HFFc6 (cell line): ENCODE measurements around the gene SYMPK. TPM values are rescaled to one million over a fixed set of nuclear protein-coding genes. Genes with fewer than 3 reads are reported as not detected.
A peak's percentile ranks its signal among the peaks of the same experiment; 100 is the strongest.
"Not testable (repeated sequence)": the region's sequence is repeated elsewhere in the genome, so short reads cannot be mapped to it uniquely, and the experiment has no call there.

Experiments used
- DNase-seq: peaks from one replicate; pipeline ENCODE4 v3.0.0-alpha.2; 2018
- H3K27ac Mint-ChIP-seq: 2 replicates; pipeline ENCODE4 v1.8.0; 2020; ENCODE audit warnings: mild to moderate bottlenecking, mixed read lengths
- H3K27me3 Mint-ChIP-seq: 2 replicates; pipeline ENCODE4 v1.8.0; 2021; ENCODE audit warnings: mild to moderate bottlenecking, moderate library complexity, mixed read lengths; ENCODE audit not compliant: insufficient read depth
- H3K36me3 Mint-ChIP-seq: 2 replicates; pipeline ENCODE4 v1.8.0; 2021; ENCODE audit warnings: low read depth, mixed read lengths
- H3K4me1 Mint-ChIP-seq: 2 replicates; pipeline ENCODE4 v1.8.0; 2020; ENCODE audit warnings: low read depth, mixed read lengths
- H3K4me3 Mint-ChIP-seq: 2 replicates; pipeline ENCODE4 v1.8.0; 2020; ENCODE audit warnings: mild to moderate bottlenecking, moderate library complexity, mixed read lengths
- H3K9me3 Mint-ChIP-seq: 2 replicates; pipeline ENCODE4 v1.8.0; 2020; ENCODE audit warnings: mild to moderate bottlenecking, mixed read lengths
- total RNA-seq, 6 experiments: library from RNA; stranded (reverse); fragmentation: NEBNext Ultra II Directional; extraction: Animal tissue kit (Norgen Biotek cat#: 25700); gene quantifications; 2 replicates in 1 of 6; 3 replicates in 5 of 6; pipeline ENCODE4 v1.2.3, GENCODE V29; 2021
- TF ChIP-seq, protein P1 (sequence below): fragments of 200-600 bp; sonication (generic); IDR thresholded peaks from 2 replicates; pipeline ENCODE4 v1.5.0; 2021; ENCODE audit warnings: antibody characterized with exemption, mild to moderate bottlenecking

Gene SYMPK
- total RNA-seq, 6 experiments from 2014 or later, result 59.6 to 74.8 (median 66.0) TPM

DNA sequence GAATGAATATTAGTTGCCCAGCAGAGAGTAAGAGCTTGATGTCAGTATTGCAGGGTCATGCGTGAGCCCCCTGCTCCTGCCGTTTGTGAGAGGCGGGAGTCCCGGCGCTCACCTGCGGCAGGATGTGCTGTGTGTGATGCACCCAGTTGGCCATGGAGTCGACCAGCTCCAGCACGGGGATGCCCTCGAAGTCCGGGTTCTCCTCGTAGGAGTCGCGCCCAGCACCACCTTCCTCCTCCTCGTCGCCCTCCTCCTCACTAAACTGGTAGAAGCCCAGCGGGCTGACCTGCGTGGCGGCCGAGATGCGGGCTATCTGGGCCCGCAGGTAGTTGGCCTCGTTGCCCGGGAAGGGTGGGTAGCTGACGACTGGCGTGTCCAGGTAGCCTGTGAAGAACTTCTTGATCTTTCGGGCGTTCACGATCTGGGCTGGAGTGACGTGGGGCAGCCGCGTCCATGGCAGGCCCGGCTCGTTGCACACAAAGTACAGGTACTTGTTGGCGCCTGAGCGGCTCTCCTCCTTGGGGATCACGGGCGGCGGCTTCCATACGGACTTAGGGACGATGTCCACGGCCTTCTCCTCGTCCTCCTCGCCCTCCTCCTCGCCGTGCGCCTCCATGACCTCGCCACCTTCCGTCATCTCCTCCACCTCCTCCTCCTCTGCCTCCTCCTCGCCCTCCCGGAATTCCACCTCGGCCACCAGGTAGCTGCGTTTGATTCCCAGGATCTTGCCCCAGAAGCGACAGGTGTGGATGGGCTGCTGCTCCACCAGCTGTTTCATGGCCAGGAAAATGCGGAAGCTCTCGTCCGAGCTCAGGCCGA, 58.6 kb downstream of the SYMPK start:
- DNase-seq, result no peak
- Mint-ChIP-seq H3K27me3 (peaks cover 3% of the 10 kb centered on the region; the same call in 1 of the 2 replicates), H3K4me1 (peaks cover 31% of the 10 kb centered on the region), H3K9me3 (peaks cover 5% of the 10 kb centered on the region; the same call in 1 of the 2 replicates), H3K36me3 (0 out of 2 replicates have a peak, but pooled peaks cover 6% of the 10 kb centered on the region), H3K4me3 (no peak overlapping the region), H3K27ac (no peak overlapping the region)
- TF ChIP-seq, protein P1, sequence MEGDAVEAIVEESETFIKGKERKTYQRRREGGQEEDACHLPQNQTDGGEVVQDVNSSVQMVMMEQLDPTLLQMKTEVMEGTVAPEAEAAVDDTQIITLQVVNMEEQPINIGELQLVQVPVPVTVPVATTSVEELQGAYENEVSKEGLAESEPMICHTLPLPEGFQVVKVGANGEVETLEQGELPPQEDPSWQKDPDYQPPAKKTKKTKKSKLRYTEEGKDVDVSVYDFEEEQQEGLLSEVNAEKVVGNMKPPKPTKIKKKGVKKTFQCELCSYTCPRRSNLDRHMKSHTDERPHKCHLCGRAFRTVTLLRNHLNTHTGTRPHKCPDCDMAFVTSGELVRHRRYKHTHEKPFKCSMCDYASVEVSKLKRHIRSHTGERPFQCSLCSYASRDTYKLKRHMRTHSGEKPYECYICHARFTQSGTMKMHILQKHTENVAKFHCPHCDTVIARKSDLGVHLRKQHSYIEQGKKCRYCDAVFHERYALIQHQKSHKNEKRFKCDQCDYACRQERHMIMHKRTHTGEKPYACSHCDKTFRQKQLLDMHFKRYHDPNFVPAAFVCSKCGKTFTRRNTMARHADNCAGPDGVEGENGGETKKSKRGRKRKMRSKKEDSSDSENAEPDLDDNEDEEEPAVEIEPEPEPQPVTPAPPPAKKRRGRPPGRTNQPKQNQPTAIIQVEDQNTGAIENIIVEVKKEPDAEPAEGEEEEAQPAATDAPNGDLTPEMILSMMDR, result no peak

GRCh38 chr19:45801603-45802175, 61.3 kb downstream of the SYMPK start:
- TF ChIP-seq, protein P1, result no peak
- Mint-ChIP-seq H3K4me3 (no peak overlapping the region), H3K27ac (no peak overlapping the region), H3K4me1 (peaks cover 35% of the 10 kb centered on the region), H3K27me3 (peaks cover 3% of the 10 kb centered on the region; the same call in 1 of the 2 replicates), H3K9me3 (peaks cover 5% of the 10 kb centered on the region; the same call in 1 of the 2 replicates), H3K36me3 (0 out of 2 replicates have a peak, but pooled peaks cover 6% of the 10 kb centered on the region)
- no peak for DNase-seq

DNA sequence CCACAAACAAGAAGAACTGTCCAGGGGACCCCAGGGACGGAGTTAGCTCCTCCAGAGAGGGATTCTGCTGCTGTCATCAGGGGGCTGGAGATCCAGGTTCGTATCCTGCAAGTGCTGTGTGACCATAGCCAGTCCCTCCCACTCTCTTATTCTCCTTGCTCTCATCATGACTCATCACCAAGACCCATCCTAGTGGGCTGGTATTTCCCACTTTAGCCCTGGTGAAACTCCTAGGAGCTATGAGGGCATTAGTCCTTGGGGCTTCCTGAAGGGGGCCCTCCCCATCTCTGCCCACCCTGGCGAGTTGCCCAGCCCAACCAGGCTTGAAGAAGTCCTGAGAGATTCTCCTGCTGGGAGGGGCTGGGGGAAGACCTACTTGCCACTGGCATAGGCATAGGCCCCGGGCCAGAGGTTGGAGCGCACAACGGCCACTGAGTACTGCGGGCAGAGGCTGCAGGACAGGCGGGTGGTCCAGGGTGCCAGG, 62.8 kb downstream of the SYMPK start:
- no peak overlapping the region for H3K4me3 Mint-ChIP-seq
- H3K4me1 Mint-ChIP-seq, result peaks cover 24% of the 10 kb centered on the region
- H3K36me3 Mint-ChIP-seq, result no peaks in the 10 kb centered on the region
- DNase-seq, result peak; percentile 43
- TF ChIP-seq, protein P1, result no peak
- H3K27ac Mint-ChIP-seq, result peak overlapping the region; percentile 9; the same call in 1 of the 2 replicates
- H3K9me3 Mint-ChIP-seq, result no peaks in the 10 kb centered on the region
- H3K27me3 Mint-ChIP-seq, result peaks cover 3% of the 10 kb centered on the region; the same call in 1 of the 2 replicates

DNA sequence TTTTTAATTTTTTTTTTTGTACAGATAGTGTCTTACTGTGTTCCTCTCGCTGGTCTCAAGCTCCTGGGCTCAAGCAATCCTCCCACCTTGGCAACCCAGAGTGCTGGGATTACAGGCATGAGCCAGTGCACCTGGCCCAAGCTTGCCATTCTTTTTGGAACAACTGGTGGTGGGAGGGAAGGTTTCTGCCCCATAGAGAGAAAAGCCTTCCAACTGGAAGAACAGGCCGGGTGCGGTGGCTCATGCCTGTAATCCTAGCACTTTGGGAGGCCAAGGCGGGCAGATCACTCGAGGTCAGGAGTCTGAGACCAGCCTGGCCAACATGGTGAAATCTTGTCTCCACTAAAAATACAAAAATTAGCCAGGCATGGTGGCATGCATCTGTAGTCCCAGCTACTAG, 63.4 kb downstream of the SYMPK start:
- Mint-ChIP-seq H3K27ac (peak overlapping the region; percentile 9; the same call in 1 of the 2 replicates), H3K4me1 (peaks cover 24% of the 10 kb centered on the region)
- not testable (repeated sequence) for H3K36me3 Mint-ChIP-seq, H3K27me3 Mint-ChIP-seq, DNase-seq, H3K4me3 Mint-ChIP-seq, H3K9me3 Mint-ChIP-seq

- peak; percentile 83 for DNase-seq
- Mint-ChIP-seq H3K36me3 (no peaks in the 10 kb centered on the region), H3K9me3 (no peaks in the 10 kb centered on the region), H3K27ac (peak overlapping the region; percentile 68), H3K4me1 (peaks cover 24% of the 10 kb centered on the region), H3K4me3 (peak overlapping the region; percentile 53), H3K27me3 (peaks cover 1% of the 10 kb centered on the region; the same call in 1 of the 2 replicates)
- TF ChIP-seq, protein P1, result peak; percentile 96
These were observed 63.9 kb downstream of the SYMPK start for GRCh38 chr19:45798995-45799517.
